GM18498 (cell line): ENCODE results near the gene CHTF18.

Experiments
- ATAC-seq: cut with Tn5 transposase; IDR thresholded peaks from one replicate; pipeline ENCODE4 v1.9.1; 2021; ENCODE audit warnings: mild to moderate bottlenecking, moderate library complexity; ENCODE audit not compliant: unreplicated experiment

The CHTF18 gene

DNA sequence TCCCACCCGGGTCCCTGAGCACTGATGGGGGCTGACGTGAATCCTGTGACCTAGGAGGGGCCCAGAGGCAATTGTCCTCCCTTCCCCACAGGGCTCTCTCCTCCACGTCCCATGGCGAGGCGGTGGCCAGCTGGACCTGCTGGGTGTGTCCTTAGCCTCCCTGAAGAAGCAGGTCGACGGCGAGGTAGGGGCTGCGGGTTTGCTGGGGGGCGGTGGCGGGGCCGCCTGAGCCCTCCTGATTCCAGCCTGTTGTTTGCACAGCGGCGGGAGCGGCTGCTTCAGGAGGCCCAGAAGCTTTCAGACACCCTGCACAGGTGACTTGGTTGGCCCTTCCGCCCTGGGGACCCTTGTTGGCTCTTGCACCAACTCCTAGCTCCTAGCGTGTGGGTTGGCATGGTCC, 1.7 kb downstream of the CHTF18 start:
- no peak for ATAC-seq

DNA sequence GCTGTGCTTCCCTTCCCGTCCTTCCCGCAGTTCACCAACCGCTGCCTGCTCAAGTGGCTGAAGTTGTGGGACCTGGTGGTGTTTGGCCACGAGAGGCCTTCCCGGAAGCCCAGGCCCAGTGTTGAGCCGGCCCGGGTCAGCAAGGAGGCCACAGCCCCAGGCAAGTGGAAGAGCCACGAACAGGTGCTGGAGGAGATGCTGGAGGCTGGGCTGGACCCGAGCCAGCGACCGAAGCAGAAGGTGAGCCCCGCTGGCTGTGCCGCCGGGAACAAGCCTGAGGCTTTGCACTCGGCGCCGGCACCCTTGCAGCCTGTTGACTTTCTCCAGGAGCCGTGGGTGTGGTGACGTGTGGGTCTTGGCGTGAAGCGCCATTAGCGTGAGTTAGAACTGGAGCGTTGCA, 2.7 kb downstream of the CHTF18 start:
- no peak for ATAC-seq

DNA sequence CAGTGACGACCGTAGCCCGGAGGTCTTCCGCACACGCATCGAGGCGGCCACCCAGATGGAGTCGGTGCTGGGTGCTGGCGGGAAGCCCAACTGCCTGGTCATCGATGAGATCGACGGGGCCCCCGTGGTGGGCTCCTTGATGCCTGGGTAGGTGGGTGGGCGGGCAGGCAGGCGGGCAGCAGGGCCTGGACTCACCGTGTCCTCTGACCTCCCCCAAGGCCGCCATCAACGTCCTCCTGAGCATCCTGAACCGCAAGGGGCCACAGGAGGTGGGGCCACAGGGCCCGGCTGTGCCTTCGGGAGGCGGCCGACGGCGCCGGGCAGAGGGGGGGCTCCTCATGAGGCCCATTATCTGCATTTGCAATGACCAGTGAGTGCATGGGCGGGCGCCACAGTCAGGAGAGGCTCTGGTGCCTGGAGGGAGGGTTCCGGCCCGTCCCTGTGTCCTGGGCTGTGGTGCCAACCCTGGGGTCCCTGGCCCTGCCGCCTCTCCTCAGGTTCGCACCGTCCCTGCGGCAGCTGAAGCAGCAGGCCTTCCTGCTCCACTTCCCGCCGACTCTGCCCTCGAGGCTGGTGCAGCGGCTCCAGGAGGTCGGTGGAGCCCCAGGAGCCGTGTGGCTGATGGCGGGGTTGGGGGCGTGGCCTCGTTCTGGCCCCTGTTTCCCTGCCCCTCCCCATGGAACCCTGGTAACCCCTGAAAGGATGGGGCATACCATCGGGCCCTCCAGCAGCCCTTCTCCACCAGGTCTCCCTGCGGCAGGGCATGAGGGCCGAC, 4.0 kb downstream of the CHTF18 start:
- ATAC-seq = no peak

DNA sequence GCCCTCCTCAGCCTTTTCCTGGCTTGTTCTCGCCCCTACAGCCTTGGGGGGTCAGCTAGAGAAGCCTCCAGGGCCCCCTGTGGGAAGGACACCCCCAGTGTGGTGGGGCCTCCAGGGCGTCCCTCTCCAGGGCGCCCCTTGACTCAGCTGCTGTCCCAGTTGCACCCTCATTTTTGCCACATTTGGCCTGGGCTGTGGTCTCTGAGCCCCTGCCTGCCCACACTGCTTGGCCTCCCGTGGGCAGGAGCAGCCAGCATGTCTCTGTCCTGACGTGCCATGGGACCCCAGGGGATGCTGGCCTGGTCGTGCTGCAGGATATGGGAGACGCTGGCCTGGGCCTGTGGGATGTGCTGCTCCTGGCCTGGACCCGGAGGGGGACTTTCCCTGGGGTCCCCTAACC, 5.0 kb downstream of the CHTF18 start:
- no peak for ATAC-seq

DNA sequence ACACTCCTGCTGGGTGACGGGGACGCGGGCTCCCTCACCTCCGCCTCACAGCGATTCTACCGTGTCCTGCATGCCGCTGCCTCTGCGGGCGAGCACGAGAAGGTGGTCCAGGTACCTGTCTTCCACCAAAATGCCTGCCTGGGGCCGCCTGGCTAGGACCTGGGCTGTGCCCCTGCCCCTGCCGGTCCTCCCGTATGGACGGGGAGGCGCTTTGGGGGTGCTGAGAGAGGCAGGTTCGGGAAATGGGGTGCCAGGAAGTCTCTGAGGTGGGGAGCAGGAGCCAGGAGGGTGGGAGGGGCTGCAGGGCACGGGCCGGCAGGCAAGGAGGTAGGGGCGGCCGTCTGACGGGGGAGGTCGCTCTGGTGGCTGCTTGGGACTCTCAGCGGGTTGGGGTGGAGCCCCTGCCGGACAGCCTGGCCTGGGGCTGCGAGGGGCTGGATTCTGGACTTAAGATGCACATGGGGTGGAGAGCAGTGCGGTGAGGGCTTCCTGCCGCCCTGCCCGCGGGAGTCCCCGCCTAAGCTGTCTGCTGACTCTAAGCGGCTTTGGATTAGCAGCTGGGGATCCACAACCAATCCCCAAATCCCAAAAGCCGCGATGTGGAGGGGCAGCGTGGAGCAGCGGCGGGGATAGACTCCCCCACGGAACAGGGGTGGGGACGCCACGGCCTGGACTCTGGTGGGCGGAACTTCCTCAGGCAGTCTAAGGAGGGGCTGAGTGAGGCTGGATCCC, 5.8 kb downstream of the CHTF18 start:
- ATAC-seq = no peak

DNA sequence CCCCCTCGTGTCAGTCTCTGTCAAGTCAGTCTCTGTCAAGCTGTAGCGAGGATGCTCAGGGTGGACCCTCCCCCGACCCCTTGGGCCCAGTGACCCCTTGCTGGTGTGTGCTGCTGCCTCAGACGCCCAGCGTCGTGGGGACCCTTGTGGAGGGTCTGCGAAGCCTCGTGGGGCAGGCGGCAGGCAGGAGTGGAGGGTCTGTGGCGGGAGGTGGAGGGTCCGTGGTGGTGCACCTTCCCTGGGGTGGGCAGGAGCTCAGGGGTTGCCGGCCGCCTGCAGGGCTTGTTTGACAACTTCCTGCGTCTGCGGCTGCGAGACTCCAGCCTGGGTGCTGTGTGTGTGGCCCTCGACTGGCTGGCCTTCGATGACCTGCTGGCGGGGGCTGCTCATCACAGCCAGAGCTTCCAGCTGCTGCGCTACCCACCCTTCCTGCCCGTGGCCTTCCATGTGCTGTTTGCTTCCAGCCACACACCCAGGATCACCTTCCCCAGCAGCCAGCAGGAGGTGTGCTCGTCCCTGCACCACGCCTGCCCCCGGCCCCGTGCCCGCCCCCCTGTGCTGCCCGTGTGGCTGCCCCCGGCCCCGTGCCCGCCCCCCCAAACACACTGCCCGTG, 6.5 kb downstream of the CHTF18 start:
- no peak for ATAC-seq

DNA sequence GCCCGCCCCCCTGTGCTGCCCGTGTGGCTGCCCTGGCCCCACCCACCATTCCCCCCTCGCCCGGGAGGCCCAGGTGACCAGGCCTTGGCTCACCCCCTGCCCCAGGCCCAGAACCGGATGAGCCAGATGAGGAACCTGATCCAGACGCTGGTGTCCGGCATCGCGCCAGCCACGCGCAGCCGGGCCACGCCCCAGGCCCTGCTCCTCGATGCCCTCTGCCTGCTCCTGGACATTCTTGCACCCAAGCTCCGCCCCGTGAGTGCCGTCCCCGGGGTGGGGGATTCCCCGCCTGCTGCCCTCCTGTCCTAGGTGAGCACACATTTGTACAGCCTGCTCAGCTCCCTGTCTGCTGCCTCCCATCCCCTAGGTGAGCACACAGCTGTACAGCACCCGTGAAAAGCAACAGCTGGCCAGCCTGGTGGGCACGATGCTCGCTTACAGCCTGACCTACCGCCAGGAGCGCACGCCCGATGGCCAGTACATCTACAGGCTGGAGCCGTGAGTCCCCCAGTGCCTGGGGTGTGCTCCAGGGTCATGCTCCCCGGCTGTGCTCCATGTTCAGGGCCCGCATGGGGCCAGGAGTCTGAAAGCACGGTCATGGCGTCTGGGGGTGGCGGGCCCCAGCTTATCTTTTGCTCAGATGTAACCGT, 7.3 kb downstream of the CHTF18 start:
- no peak for ATAC-seq

DNA sequence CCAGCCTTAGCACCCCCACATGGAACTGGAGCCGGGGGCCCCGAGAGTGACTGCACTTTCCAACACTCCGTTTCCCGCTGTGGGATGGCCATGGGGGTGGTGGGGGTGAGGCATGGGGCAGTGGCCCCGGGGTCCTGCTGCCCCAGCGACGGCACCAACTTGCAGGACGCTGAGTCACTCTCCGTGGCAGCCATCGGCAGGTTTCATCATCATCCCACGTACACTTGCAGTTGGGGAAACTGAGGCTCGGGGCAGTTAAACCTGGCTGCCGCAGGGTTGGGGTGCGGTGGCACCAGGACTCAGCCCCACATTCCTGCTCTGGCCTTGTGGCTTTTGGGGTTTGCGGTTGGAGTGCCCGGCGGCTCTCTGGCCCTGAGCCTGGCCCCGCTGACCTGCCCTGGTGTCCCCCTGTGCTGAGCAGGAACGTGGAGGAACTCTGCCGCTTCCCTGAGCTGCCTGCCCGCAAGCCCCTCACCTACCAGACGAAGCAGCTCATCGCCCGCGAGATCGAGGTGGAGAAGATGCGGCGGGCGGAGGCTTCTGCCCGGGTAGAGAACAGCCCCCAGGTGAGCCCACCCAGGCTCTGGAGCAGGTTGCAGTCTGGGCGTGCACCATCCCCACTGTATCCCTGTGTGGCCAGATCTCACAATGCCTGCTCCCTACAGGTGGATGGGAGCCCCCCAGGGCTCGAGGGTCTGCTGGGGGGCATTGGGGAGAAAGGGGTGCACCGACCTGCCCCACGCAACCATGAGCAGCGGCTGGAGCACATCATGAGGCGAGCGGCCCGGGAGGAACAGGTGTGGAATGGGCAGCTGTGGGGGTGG, 8.1 kb downstream of the CHTF18 start:
- no peak for ATAC-seq

DNA sequence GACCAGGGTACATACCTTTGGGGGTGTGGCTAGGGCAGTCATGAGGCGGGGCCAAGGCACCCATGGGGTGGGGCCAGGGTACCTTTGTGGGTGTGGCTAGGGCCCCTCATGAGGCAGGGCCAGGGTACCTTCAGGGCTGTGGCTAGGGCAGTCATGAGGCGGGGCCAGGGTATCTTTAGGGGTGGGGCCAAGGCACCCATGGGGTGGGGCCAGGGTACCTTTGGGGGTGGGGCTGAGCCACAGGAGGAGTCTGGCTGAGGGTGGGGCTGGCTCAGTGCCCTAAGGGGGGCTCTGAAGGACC, 8.7 kb downstream of the CHTF18 start:
- ATAC-seq = no peak

DNA sequence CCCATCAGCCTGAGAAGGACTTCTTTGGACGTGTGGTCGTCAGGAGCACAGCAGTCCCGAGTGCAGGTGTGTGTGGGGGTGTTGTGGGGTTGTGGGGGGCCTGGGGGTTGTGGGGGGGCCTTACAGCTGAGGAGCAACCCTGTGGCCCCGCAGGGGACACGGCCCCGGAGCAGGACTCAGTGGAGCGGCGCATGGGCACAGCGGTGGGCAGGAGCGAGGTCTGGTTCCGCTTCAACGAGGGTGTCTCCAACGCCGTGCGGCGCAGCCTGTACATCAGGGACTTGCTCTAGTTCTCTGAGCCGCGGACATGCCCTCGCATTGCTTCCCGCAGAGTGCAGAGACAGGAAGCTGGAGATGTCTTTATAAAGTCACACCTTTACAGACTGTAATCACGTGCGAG, 9.3 kb downstream of the CHTF18 start:
- no peak for ATAC-seq

DNA sequence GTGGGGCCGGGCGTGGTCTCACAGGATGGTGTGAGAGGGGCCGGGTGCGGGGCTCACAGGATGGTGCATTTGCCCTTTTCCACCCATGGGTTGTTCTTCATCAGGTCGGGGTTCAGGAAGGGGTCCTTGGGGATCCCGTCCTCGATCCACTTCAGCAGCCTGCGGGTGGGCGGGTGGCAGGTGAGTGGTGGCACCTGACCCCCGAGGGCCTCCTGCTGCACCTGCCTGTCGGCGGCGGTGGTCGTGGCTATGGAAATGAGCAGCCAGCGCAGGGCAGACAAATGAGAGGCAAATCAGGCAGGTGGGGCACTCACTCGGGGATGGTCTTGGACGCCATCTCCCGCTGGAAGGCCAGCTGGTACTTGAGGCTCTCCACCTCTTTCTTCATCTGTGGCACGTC, 10.2 kb downstream of the CHTF18 start:
- ATAC-seq = no peak

DNA sequence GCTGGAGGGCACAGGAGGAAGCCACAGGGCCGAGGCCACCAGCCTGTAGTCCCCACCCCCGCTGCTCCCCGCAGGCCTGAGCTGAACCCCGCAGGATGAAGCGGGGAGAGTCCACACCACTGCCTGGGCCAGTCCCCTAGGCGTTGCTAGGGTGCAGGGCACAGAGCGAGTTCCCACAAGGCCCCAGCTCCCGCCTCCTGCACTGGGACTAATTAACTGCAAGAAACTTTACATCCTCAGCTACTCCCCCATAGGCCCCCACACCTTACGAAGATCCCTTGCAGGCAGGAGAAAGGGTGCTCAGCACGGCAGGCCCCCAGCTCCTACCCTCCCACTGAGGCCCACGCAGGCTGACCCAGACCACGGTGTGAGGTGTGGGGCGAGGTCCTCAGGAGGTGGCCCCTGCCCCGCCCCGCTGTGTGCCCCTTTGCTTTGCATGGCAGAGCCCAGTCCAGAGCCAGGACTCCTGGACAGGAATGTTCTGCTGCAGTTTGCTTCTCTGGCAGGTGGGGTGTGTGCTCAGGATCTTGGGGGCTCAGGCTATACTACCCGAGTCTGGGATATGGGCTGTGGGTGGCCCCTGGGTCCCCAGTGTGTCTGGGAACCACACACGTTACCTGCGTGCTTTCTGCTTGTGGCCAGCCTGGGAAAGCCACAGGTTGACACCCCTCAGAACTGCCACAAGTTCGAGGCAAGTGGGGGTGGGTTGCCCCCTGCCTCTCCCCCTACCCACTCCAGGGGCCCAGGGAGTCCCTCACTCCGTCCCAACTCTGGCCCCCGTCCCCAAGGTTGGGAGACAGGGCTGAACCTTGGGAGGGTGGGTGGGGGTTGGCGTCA, 10.9 kb downstream of the CHTF18 start:
- ATAC-seq = no peak

DNA sequence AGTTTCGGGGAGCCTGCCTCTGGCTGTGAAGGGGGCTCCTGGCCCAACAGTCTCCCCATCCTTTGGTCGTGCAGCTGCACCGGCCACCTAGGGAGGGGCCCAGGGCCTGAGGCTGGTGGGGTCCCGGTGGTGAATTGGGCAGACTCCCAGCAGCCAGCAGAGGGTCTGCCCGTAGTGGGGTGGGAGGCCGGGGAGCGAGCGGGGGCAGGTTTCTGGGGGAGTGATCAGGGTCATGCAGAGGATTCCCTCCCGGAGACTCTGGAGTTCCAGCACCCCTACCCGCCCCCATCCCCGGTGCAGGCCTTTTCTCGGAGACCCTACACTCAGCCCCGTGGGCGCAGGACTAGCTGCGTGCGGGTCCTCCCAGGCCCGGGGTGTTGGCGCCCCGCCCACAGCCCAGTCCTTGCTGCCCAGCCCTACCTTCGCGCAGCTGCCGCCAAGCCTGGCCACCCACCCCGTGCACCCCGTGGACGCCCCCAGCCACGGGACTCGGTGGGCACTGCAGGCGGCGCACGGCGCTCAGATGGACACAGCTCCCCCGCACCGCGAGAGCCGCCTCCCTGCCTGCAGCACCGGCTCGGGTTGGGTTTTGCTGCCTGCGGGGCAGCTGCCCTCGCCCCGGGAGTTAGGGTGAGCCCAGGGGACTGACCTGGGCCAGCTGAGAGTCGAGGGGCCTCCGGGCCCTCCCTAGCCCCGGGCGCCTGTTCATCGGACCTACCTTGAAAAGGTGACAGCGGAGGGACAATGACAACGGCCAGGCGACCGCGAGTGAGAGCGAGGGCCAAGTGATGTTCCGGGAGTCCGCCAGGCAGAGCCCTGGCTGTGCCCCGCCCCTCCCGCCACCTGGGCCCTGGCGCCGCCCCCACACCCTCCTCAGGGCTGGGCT, 11.8 kb downstream of the CHTF18 start, which contains the start of gene GNG13:
TSS of gene GNG13 (minus strand) at position 787 of the 886 bp plus-strand sequence. CDS start 1,657 bp downstream, outside the sequence.
- ATAC-seq = no peak

DNA sequence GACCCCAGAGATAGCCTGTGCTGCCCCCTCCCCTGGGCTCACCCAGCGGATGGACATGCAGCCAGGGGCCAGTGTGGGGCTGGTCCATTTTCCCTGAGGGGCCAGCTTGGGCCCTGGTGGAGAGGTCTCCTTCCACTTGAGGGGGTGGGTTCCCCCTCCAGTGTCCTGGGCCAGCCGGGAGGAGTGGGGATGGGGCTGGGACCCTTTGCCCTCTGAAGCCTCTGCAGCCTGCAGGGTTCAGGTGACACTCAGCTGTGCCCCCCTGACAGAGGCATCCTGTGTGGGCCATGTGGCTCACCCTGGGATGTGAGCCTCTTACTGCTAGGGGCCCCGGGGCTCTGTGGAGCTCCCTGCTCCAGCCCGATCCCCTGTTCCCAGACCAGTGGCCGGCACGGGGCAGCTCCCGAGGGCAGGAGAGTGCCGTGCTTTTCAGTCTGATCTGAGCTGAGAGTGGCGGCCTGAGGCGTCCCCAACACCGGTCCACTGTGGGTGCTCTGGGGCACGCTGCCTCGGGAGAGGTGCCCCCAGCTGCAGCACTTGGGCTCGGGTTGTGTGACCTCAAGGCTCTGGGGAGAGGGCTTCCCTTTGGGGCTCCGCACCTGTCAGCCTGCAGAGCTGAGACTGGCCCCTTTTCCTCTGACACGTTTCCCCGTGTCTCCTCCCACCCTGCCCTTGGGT, 12.6 kb downstream of the CHTF18 start:
- no peak for ATAC-seq

DNA sequence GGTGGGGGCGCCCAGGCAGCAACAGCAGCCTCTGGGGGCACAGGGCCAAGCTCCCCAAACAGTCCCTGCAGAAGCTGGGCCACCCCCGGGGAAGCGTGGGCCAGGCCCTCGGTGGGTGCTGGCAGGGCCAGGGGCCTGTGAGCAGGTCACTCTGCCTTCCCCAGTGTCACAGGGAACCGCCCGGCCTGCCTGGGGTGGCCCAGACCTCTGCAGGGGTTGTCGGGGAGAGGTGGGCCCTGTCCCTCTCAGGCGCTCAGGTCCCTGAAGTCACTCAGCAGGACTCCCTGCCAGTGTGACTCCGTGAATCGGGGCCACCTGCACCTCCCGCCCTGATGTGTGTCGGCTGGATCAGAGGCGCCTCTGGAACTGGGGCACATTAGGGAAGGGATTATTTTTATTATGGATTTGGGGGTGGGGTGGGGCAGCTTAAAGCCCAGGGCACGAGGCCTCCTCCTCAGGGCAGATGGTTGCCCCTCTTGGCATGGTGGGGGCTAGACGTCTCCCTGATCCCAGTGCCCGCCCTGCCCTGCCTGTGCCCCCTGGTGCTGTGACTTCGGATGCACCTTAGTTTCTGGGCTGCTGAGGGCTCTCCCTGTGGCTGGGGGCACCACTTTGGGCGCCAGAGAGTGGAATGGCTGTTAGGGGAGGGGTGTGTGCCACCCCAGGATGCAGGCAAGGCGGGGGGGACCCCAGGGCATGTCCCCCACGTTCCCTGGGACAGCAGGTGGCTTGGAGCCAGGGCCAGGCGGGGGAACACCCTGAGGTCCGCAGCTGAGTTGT, 13.4 kb downstream of the CHTF18 start:
- no peak for ATAC-seq

DNA sequence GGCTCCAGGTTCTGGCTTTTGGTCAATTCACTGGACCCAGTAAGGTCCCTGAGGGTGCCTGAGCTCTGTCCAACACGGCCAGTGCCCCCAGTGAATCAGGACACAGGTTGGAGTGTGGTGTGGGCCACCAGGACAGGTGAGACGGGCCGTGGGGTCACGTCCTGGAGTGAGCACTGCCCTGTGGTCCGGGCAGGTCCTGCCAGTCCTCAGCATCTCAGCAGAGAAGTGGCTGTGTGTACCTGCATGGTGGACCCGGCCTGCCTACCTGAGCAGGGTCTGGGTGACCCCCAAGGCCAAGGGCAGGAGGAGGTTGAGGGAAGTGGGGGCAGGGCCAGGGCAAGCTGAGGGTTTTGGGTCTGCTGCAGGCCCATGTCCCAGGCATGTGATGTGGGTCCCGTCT, 14.0 kb downstream of the CHTF18 start:
- no peak for ATAC-seq

DNA sequence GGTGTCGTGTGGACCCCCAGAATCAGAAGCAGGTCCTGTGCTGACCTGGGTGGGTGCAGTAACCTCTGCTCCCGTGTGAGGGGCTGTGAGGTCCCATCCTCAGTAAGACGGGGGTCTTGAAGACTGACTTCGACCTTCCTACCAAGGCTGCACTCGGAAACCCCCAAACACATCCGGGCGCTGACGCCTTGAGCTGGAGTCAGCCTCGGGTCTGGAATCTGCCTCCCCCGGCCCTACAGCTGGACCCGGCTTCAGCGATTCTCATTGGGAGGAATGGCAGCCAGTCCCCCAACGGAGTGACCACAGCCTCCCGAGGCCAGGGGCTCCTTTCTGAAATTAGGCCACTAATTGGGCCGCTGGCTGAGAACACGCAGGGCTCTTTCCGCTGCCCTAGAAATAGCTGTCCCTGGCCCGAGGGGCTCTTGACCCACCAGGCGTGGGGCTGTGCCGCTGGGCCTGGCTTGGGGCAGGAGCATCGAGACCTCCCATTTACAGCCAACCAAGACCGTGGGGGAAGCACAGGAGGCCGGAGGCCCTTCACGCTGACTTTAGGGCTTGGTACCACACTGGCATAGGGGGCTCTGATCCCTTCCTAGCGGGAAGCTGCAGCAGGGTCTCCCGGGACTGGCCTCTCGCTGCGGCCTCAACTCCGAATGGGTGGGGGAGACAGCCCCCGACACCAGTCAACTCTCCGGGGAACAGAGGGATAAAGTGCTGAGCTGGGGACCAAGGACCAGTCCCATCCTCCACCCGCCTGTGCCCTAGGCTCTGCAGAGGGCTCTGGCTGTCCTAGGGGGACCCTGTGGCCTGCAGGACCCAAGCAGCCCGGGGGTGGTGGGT, 14.7 kb downstream of the CHTF18 start:
- ATAC-seq = no peak
